ENCODE measurements around the gene KLHL12.

Gene KLHL12

GRCh38 chr1:202888531-202889360 is 38.3 kb downstream of the KLHL12 start, which contains the start of gene RABIF:
Gene RABIF, minus strand, starts transcription at chr1:202889149. Its CDS starts 51 bp downstream, at chr1:202889098.
- TF ChIP-seq POLR2A (IDR thresholded peaks at IDR 0.05; ENCODE audit: low read length) (peak; percentile 96), GATA1 (IDR thresholded peaks at IDR 0.05; ENCODE audit: low read depth, low read length) (no peak)
- DNase-seq, result peak; percentile 95 to 98

GRCh38 chr1:202888221-202888530 is 38.9 kb downstream of the KLHL12 start:
- DNase-seq, result no peak
- TF ChIP-seq POLR2A (IDR thresholded peaks at IDR 0.05; ENCODE audit: low read length) (no peak), GATA1 (IDR thresholded peaks at IDR 0.05; ENCODE audit: low read depth, low read length) (no peak)

- TF ChIP-seq POLR2A (IDR thresholded peaks at IDR 0.05; ENCODE audit: low read length) (no peak), GATA1 (IDR thresholded peaks at IDR 0.05; ENCODE audit: low read depth, low read length) (no peak)
- no peak for DNase-seq
These were observed 46.0 kb downstream of the KLHL12 start for GRCh38 chr1:202880961-202881460.

DNA sequence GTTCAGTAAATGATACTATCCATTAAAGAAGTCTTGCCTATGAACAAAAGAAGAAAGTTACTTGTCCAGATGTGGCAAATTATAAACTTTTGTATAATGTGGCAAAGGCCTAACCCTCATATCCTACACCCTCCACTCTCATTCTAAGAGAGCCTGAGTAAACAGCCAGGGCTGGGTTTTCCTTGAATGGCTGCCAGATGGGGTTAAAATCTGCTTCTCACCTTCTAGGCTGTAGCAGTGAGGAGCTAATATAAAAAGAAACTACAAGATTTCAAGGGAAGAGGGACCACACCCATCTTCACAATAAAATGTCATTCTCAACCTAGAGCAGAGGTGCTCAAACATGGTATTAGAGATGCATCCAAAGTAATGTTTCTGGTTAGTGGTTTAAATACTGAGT is 47.0 kb downstream of the KLHL12 start:
- DNase-seq, result no peak
- TF ChIP-seq GATA1 (IDR thresholded peaks at IDR 0.05; ENCODE audit: low read depth, low read length) (no peak), POLR2A (IDR thresholded peaks at IDR 0.05; ENCODE audit: low read length) (no peak)

DNA sequence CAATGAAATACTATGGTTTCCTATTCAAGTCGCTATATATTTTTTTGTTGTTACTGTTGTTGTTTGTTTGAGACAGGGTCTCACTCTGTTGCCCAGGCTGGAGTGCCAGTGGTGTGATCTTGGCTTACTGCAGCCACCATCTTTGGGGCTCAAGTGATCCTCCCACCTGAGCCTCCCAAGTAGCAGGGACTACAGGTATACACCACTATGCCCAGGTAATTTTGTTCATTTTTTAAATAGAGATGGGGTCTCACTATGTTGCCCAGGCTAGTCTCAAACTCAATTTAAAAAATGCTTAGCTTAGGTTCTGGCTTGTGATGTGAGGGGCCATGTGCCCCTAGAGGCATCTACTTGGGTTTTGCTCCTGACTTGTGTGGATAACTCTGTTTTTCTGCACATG is 47.9 kb downstream of the KLHL12 start:
- no peak for DNase-seq
- TF ChIP-seq GATA1 (IDR thresholded peaks at IDR 0.05; ENCODE audit: low read depth, low read length), result no peak
- TF ChIP-seq POLR2A (IDR thresholded peaks at IDR 0.05; ENCODE audit: low read length), result no peak

- DNase-seq, result no peak
- TF ChIP-seq POLR2A (IDR thresholded peaks at IDR 0.05; ENCODE audit: low read length) (no peak), GATA1 (IDR thresholded peaks at IDR 0.05; ENCODE audit: low read depth, low read length) (no peak)
These were observed 54.0 kb downstream of the KLHL12 start for GRCh38 chr1:202873026-202873425.

GRCh38 chr1:202871367-202871766 is 55.7 kb downstream of the KLHL12 start:
- no peak for DNase-seq
- TF ChIP-seq POLR2A (IDR thresholded peaks at IDR 0.05; ENCODE audit: low read length), result no peak
- TF ChIP-seq GATA1 (IDR thresholded peaks at IDR 0.05; ENCODE audit: low read depth, low read length), result no peak

DNA sequence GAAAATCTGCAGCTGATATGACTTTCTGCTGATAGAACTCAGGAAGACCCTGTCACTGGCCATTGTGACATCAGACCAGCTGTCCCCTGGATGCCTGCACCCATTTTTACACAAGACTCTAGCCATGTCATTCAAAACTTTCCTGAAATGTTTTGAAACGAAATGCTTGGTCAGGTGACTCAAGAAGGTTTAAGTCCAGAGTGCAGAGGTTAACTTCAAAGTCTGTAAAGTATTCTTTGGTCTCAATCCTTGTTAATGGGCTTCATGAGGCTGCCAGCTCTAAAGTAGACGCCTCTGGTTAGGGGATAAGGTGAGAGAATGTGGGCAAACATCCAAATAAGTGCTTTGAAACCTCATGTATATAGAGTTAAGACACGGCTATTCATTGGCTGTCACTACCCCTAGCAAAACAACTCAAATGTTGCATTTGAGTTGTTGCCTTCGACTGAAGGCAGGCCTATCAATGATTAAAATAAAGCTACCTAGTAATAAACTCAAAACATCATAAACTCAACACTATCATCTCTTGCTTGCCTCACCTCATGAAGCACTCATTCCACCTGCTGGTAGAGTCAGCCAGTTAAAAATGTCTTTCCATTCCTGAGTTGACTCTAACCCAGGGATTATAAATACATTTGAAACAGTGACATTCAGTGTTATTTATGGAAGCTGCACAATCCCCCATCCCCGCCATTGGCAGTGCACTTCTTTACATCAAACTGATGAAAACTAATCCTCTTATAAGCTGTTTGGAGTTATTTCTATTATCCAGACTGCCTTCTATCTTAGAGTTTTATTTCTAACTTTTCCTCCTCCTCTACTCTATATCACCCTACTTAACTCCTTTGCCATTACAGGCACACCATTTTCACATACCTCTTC is 64.1 kb downstream of the KLHL12 start:
- TF ChIP-seq POLR2A (IDR thresholded peaks at IDR 0.05; ENCODE audit: low read length) (no peak), GATA1 (IDR thresholded peaks at IDR 0.05; ENCODE audit: low read depth, low read length) (no peak)
- DNase-seq, result no peak

DNA sequence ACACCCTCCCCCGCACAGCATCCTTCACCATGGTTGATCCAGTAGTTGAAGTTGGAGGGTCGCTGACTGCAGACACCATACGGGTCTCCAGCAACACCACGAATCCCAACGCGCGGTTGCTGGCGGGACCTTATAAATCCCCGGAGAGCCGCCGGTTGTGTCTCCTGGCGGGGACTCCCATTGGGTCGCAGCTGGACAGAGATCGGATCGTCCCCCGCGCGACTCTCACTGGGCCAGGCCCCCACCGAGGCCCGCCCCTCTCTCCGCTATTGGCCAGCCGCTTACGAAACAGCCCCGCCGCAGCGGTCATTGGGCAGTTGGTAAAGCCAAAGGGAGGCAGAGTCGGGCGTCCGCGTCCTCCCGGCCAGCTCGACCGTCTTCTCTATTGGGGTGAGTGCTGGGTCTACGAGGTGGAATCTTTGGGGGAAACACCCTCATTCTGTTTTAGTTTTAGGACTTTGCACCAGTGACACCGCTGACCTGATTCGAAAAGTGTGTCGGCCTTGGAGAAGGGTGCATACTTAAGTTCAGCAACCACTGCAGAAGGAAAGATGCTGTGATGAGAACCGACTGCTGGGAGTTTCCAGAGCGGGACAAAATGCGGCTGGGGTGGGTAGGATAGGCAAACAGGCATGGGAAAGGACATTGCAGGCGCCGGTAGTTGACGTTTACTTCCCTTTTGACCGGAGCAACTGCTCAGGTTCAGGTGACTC is 65.5 kb downstream of the KLHL12 start:
- TF ChIP-seq POLR2A (IDR thresholded peaks at IDR 0.05; ENCODE audit: low read length), result no peak
- no peak for TF ChIP-seq GATA1 (IDR thresholded peaks at IDR 0.05; ENCODE audit: low read depth, low read length)
- DNase-seq, result peak; percentile 87 to 88

DNA sequence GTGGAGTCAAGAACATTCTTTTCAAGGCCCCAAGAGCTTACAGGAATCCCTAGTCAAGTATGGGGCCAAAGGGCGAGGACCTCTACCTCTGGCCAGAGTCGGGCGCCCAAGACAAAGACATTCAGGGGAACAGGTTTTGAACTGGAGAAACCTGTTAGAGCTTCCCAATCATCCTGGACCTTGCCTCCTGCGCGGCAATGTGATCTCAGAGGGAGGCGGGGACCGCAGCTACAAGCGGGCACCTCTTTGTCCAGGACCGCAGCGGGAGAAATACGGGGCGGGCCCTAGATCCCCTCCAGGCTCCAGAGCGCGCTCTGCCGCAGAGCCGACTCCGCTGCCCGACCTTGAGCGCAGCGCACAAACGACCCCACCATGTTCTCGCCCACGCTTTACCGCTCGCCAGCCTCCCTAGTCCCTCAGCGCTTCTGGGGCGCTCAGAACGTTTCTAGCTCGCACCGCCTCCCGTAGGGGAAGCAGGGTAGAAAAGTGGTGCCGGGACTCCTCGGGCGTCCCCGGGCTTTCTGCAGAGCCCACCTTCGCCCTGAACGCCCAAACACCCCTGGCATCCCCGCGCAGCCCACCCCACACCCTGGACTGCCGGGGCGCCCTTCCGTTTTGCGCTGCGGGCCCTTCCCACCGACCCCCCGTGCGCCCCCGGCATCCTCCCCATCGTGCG is 66.2 kb downstream of the KLHL12 start:
- peak; percentile 36 to 43 for DNase-seq
- TF ChIP-seq GATA1 (IDR thresholded peaks at IDR 0.05; ENCODE audit: low read depth, low read length), result no peak

DNA sequence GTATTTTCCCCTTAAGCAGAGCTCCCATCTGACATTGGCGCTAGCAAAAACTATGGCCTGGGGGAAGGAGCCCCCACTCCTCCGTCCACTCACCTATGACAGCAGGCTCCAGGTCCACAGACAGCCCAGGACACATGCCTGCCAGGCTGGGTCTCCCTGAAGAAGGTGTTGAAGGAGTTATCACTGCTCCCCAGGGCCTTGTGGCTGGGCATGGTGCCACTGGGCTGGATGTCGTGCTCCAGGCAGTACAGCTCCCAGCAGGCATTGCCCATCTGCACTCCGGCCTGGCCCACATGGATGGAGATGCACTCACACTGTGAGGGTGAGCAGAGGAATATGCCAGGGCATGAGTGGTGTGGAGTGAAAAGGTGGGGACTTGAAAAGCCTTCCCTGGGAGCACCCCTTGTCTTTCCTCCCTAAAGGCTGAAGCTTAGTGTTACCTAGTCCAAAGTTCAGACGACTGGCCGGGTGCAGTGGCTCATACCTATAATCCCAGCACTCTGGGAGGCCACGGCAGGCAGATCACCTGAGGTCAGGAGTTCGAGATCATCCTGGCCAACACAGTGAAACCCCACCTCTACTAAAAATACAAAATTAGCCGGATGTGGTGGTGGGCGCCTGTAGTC is 68.1 kb downstream of the KLHL12 start:
- no peak for DNase-seq
- TF ChIP-seq POLR2A (IDR thresholded peaks at IDR 0.05; ENCODE audit: low read length), result no peak
- no peak for TF ChIP-seq GATA1 (IDR thresholded peaks at IDR 0.05; ENCODE audit: low read depth, low read length)

DNA sequence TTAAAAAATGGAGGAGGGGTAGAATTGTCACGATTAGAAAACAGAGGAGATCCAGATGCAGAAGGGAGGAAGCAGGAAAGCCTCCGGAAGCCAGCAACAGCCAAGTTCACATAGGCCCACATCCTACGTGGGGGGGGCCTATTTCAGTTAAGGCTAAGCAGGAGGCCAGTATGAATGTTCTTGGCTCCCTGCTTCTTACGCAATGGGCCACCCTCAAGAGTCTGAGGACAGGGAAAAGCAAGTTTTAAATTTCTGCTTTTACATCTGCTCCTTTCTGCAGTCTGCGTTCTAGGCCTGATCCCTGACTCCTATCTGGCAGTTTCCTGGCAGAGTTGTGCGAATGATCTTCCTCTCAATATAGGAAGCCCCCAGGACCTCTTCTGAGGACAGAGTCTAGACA is 68.7 kb downstream of the KLHL12 start:
- no peak for DNase-seq
- no peak for TF ChIP-seq POLR2A (IDR thresholded peaks at IDR 0.05; ENCODE audit: low read length)
- TF ChIP-seq GATA1 (IDR thresholded peaks at IDR 0.05; ENCODE audit: low read depth, low read length), result no peak

DNA sequence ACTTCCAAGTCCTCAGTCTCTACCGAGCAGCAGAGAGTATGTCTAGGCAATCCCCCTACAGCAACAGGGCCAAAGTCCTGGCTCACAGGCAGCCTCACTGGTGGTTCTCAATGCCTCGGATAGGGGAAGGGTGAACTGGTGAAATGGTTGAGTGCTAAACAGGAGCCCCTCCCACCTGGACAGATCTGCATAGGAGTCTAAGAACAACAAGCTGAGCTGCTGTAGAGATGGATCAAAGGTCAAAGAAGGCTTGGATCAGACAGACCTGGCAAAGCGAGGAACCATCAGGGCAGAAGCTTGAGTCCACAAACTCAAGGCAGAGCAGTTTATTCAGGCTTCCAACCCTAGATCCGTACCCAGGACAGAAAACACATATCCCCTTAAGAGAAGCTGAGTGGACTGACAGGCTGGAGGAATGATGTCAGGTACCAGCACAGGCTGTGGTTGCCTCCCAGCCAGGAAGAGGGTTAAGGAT is 69.9 kb downstream of the KLHL12 start:
- TF ChIP-seq POLR2A (IDR thresholded peaks at IDR 0.05; ENCODE audit: low read length) (no peak), GATA1 (IDR thresholded peaks at IDR 0.05; ENCODE audit: low read depth, low read length) (no peak)
- no peak for DNase-seq

Data from erythroblast (primary cell).